Astrocyte (in vitro differentiated cells and primary cell): ENCODE results near the gene SLC39A3. TPM values are rescaled to one million over a fixed set of nuclear protein-coding genes. Genes with fewer than 3 reads are reported as not detected.
"Not testable (repeated sequence)": the region's sequence is repeated elsewhere in the genome, so short reads cannot be mapped to it uniquely, and the experiment has no call there.

Experiments
- DNase-seq: peaks from one replicate; pipeline ENCODE4 v3.0.0-alpha.2; 2010; ENCODE audit warnings: low read depth
- FAIRE-seq: peaks from 2 replicates; lab custom pipeline; 2011; peaks lifted over from hg19 to GRCh38; lab: Jason Lieb, UNC
- H2AFZ ChIP-seq: 2 replicates; pipeline ENCODE4 v1.6.0; 2012; ENCODE audit warnings: low read depth, low read length, inconsistent platforms
- H3K27ac ChIP-seq: 2 replicates; pipeline ENCODE4 v1.5.1; 2011; ENCODE audit warnings: low read depth, low read length, inconsistent platforms
- H3K27me3 ChIP-seq: 2 replicates; pipeline ENCODE4 v1.6.0; 2011; ENCODE audit warnings: low read length, inconsistent platforms; ENCODE audit not compliant: insufficient read depth
- H3K36me3 ChIP-seq: 2 replicates; pipeline ENCODE4 v1.5.1; 2011; ENCODE audit warnings: low read length, inconsistent platforms; ENCODE audit not compliant: insufficient read depth
- H3K4me1 ChIP-seq: 2 replicates; pipeline ENCODE4 v1.5.1; 2011; ENCODE audit warnings: low read length, inconsistent platforms; ENCODE audit not compliant: insufficient read depth
- H3K4me2 ChIP-seq: 2 replicates; pipeline ENCODE4 v1.6.0; 2012; ENCODE audit warnings: low read length, inconsistent platforms
- H3K4me3 ChIP-seq: 2 replicates; pipeline ENCODE4 v1.5.1; 2011; ENCODE audit warnings: low read depth, mild to moderate bottlenecking, low read length, inconsistent platforms; ENCODE audit not compliant: insufficient read depth
- H3K79me2 ChIP-seq: 2 replicates; pipeline ENCODE4 v1.6.0; 2012; ENCODE audit warnings: mild to moderate bottlenecking, low read length, inconsistent platforms; ENCODE audit not compliant: insufficient read depth
- H3K9ac ChIP-seq: 2 replicates; pipeline ENCODE4 v1.6.0; 2012; ENCODE audit warnings: mild to moderate bottlenecking, low read length, inconsistent platforms
- H3K9me3 ChIP-seq: 2 replicates; pipeline ENCODE4 v1.5.1; 2012; ENCODE audit warnings: low read depth, mild to moderate bottlenecking, low read length, inconsistent platforms; ENCODE audit not compliant: insufficient read depth
- H4K20me1 ChIP-seq: 2 replicates; pipeline ENCODE4 v1.6.0; 2012; ENCODE audit warnings: low read length, inconsistent platforms; ENCODE audit not compliant: insufficient read depth
- H3K27ac Mint-ChIP-seq: one replicate; pipeline ENCODE4 v1.8.0; 2021; ENCODE audit warnings: mild to moderate bottlenecking, mixed read lengths; ENCODE audit not compliant: unreplicated experiment
- H3K27me3 Mint-ChIP-seq: one replicate; pipeline ENCODE4 v1.8.0; 2021; ENCODE audit warnings: low read depth, mixed read lengths; ENCODE audit not compliant: unreplicated experiment
- H3K36me3 Mint-ChIP-seq: one replicate; pipeline ENCODE4 v1.8.0; 2021; ENCODE audit warnings: low read depth, mixed read lengths; ENCODE audit not compliant: unreplicated experiment
- H3K4me1 Mint-ChIP-seq: one replicate; pipeline ENCODE4 v1.8.0; 2021; ENCODE audit warnings: low read depth, mixed read lengths; ENCODE audit not compliant: unreplicated experiment
- H3K4me3 Mint-ChIP-seq: one replicate; pipeline ENCODE4 v1.8.0; 2021; ENCODE audit warnings: mild to moderate bottlenecking, moderate library complexity, mixed read lengths; ENCODE audit not compliant: unreplicated experiment
- H3K9me3 Mint-ChIP-seq: one replicate; pipeline ENCODE4 v1.8.0; 2021; ENCODE audit warnings: mild to moderate bottlenecking, mixed read lengths; ENCODE audit not compliant: unreplicated experiment
- CTCF ChIP-seq: IDR thresholded peaks from 2 replicates; pipeline ENCODE4 v1.5.1; 2011; ENCODE audit warnings: low read depth, mild to moderate bottlenecking, inconsistent platforms, low read length, moderate library complexity; ENCODE audit not compliant: insufficient read depth
- EZH2 ChIP-seq: IDR thresholded peaks from 2 replicates; pipeline ENCODE4 v1.6.1; 2012; ENCODE audit warnings: mild to moderate bottlenecking, low read length, inconsistent platforms; ENCODE audit not compliant: insufficient read depth
- total RNA-seq: library from RNA; stranded (reverse); gene quantifications from 2 replicates; pipeline ENCODE4 v1.2.1, GENCODE V29; 2021

Gene SLC39A3
- total RNA-seq, 1 donor from 2014 or later = 30.0 TPM

GRCh38 chr19:2715470-2716274 is 24.1 kb downstream of the SLC39A3 start:
- Mint-ChIP-seq H3K9me3 (peaks cover 10% of the 10 kb centered on the region), H3K27me3 (peaks cover 8% of the 10 kb centered on the region), H3K27ac (peak overlapping the region; percentile 27), H3K36me3 (peaks cover 8% of the 10 kb centered on the region), H3K4me1 (peaks cover 4% of the 10 kb centered on the region), H3K4me3 (no peak overlapping the region)
- no peak for TF ChIP-seq EZH2
- H2AFZ ChIP-seq = no peak overlapping the region
- DNase-seq (no peak), FAIRE-seq (no peak)
- H4K20me1 ChIP-seq = no peaks in the 10 kb centered on the region
- H3K9me3 ChIP-seq = peaks cover 8% of the 10 kb centered on the region
- no peaks in the 10 kb centered on the region for H3K36me3 ChIP-seq
- H3K27me3 ChIP-seq = no peaks in the 10 kb centered on the region
- H3K4me2 ChIP-seq = no peak overlapping the region
- no peaks in the 10 kb centered on the region for H3K79me2 ChIP-seq
- no peak overlapping the region for H3K9ac ChIP-seq
- peaks cover 15% of the 10 kb centered on the region for H3K4me1 ChIP-seq
- no peak overlapping the region for H3K4me3 ChIP-seq
- no peak overlapping the region for H3K27ac ChIP-seq

- no peak overlapping the region for H3K27ac ChIP-seq
- Mint-ChIP-seq H3K36me3 (peaks cover 8% of the 10 kb centered on the region), H3K27me3 (peaks cover 6% of the 10 kb centered on the region), H3K27ac (no peak overlapping the region), H3K9me3 (peaks cover 10% of the 10 kb centered on the region), H3K4me3 (no peak overlapping the region), H3K4me1 (peaks cover 7% of the 10 kb centered on the region)
- FAIRE-seq (no peak), DNase-seq (no peak)
- H3K4me2 ChIP-seq = no peak overlapping the region
- no peaks in the 10 kb centered on the region for H3K79me2 ChIP-seq
- peaks cover 8% of the 10 kb centered on the region for H3K9me3 ChIP-seq
- H2AFZ ChIP-seq = no peak overlapping the region
- no peaks in the 10 kb centered on the region for H4K20me1 ChIP-seq
- H3K9ac ChIP-seq = no peak overlapping the region
- H3K4me3 ChIP-seq = no peak overlapping the region
- H3K27me3 ChIP-seq = no peaks in the 10 kb centered on the region
- TF ChIP-seq EZH2 (no peak), CTCF (no peak)
- no peaks in the 10 kb centered on the region for H3K36me3 ChIP-seq
- H3K4me1 ChIP-seq = peaks cover 10% of the 10 kb centered on the region
Observed at GRCh38 chr19:2714531-2715269, 25.1 kb downstream of the SLC39A3 start.

- not testable (repeated sequence) for H3K27me3 Mint-ChIP-seq, H3K27me3 ChIP-seq, H3K27ac Mint-ChIP-seq, H3K4me1 Mint-ChIP-seq, DNase-seq, H3K9ac ChIP-seq, H3K4me2 ChIP-seq, H3K4me3 Mint-ChIP-seq, H3K79me2 ChIP-seq, H3K36me3 Mint-ChIP-seq, H2AFZ ChIP-seq, H3K4me3 ChIP-seq, H3K9me3 ChIP-seq, H3K4me1 ChIP-seq, H4K20me1 ChIP-seq, FAIRE-seq, H3K27ac ChIP-seq, H3K36me3 ChIP-seq
- peaks cover 10% of the 10 kb centered on the region for H3K9me3 Mint-ChIP-seq
Observed at GRCh38 chr19:2714102-2714501, 25.7 kb downstream of the SLC39A3 start.

- H4K20me1 ChIP-seq, H3K27ac Mint-ChIP-seq, H2AFZ ChIP-seq, H3K4me1 Mint-ChIP-seq, H3K27ac ChIP-seq, H3K36me3 Mint-ChIP-seq, H3K4me1 ChIP-seq, H3K9me3 ChIP-seq, H3K27me3 Mint-ChIP-seq, H3K36me3 ChIP-seq, H3K4me3 Mint-ChIP-seq, DNase-seq, H3K27me3 ChIP-seq, H3K4me3 ChIP-seq, H3K9ac ChIP-seq, H3K79me2 ChIP-seq, H3K4me2 ChIP-seq, FAIRE-seq: not testable (repeated sequence)
- peaks cover 10% of the 10 kb centered on the region for H3K9me3 Mint-ChIP-seq
Observed at GRCh38 chr19:2713170-2713569, 26.6 kb downstream of the SLC39A3 start.
